HEK293 (cell line): Measurements from ENCODE around the gene PDGFA.

Experiments
- CTCF ChIA-PET: fragments of 350-600 bp; formaldehyde crosslinking; extraction: SDS; loops from one replicate; lab custom pipeline; 2021; ENCODE audit warnings: antibody characterized with exemption; lab: Yijun Ruan, JAX
- POLR2A ChIA-PET: fragments of 300-600 bp; formaldehyde crosslinking; extraction: SDS; loops from one replicate; lab custom pipeline; 2020; ENCODE audit warnings: antibody characterized with exemption, inconsistent platforms; lab: Yijun Ruan, JAX
- H3K27ac ChIP-seq: fragments of 200-500 bp; sonication (Bioruptor generic); 2 replicates; pipeline ENCODE4 v1.5.1; 2014; ENCODE audit warnings: low read depth, low read length, control low read depth, inconsistent platforms; ENCODE audit errors: extremely low read depth
- H3K36me3 ChIP-seq, 2 experiments: fragments of 200-500 bp in 1 of 2; sonication (Bioruptor generic) in 1 of 2; 1 replicate in 1 of 2; 2 replicates in 1 of 2; pipeline ENCODE4 v1.5.1; 2014 to 2017; ENCODE audit warnings: inconsistent platforms in 2 of 2, low read length in 2 of 2; ENCODE audit not compliant: control insufficient read depth in 2 of 2, insufficient read depth in 1 of 2
- H3K4me1 ChIP-seq: fragments of 200-500 bp; sonication (Bioruptor generic); 2 replicates; pipeline ENCODE4 v1.5.1; 2014; ENCODE audit warnings: mild to moderate bottlenecking, low read length, inconsistent platforms; ENCODE audit not compliant: control insufficient read depth, insufficient read depth
- H3K4me3 ChIP-seq: 2 replicates; pipeline ENCODE4 v1.5.1; 2011; ENCODE audit warnings: low read depth, mild to moderate bottlenecking, control low read depth, low read length, moderate library complexity
- H3K9me3 ChIP-seq: fragments of 200-500 bp; sonication (Bioruptor generic); 2 replicates; pipeline ENCODE4 v1.5.1; 2014; ENCODE audit warnings: low read depth, low read length, inconsistent platforms; ENCODE audit not compliant: control insufficient read depth, insufficient read depth
- GLIS1 ChIP-seq: fragments of 450-650 bp; formaldehyde crosslinking; IDR thresholded peaks from 2 replicates; pipeline ENCODE4 v1.5.1; 2016; ENCODE audit warnings: missing biosample characterization, missing genetic modification characterization
- TRIM28 ChIP-seq: IDR thresholded peaks from 2 replicates; pipeline ENCODE4 v1.6.1; 2011; ENCODE audit warnings: low read length, control low read depth, borderline replicate concordance
- ZBTB17 ChIP-seq: fragments of 450-650 bp; formaldehyde crosslinking; IDR thresholded peaks from 2 replicates; pipeline ENCODE4 v1.5.1; 2016; ENCODE audit warnings: missing biosample characterization, missing genetic modification characterization
- ZEB2 ChIP-seq: fragments of 450-650 bp; formaldehyde crosslinking; IDR thresholded peaks from 2 replicates; pipeline ENCODE4 v1.5.1; 2016; ENCODE audit warnings: missing biosample characterization, missing genetic modification characterization
- ZNF112 ChIP-seq: fragments of 450-650 bp; formaldehyde crosslinking; IDR thresholded peaks from 2 replicates; pipeline ENCODE4 v1.5.0; 2017; ENCODE audit warnings: missing biosample characterization, missing genetic modification characterization
- ZNF114 ChIP-seq: fragments of 450-650 bp; formaldehyde crosslinking; IDR thresholded peaks from 2 replicates; pipeline ENCODE4 v1.5.0; 2017; ENCODE audit warnings: missing biosample characterization, missing genetic modification characterization
- ZNF266 ChIP-seq: fragments of 450-650 bp; formaldehyde crosslinking; IDR thresholded peaks from 2 replicates; pipeline ENCODE4 v1.5.1; 2016; ENCODE audit warnings: missing biosample characterization, missing genetic modification characterization, low read depth
- ZNF600 ChIP-seq: fragments of 450-650 bp; formaldehyde crosslinking; IDR thresholded peaks from 2 replicates; pipeline ENCODE4 v1.5.1; 2016; ENCODE audit warnings: missing biosample characterization, missing genetic modification characterization
- ZNF791 ChIP-seq: fragments of 450-650 bp; formaldehyde crosslinking; IDR thresholded peaks from 2 replicates; pipeline ENCODE4 v1.5.1; 2016; ENCODE audit warnings: missing biosample characterization, missing genetic modification characterization
- TF ChIP-seq, protein P1 (sequence below): fragments of 450-650 bp; formaldehyde crosslinking; IDR thresholded peaks from 2 replicates; pipeline ENCODE4 v1.5.1; 2016; ENCODE audit warnings: missing biosample characterization, missing genetic modification characterization
- TF ChIP-seq, protein P2 (sequence below): fragments of 450-650 bp; formaldehyde crosslinking; IDR thresholded peaks from 2 replicates; pipeline ENCODE4 v1.5.1; 2017; ENCODE audit warnings: missing biosample characterization, missing genetic modification characterization
- TF ChIP-seq, protein P3 (sequence below): fragments of 450-650 bp; formaldehyde crosslinking; IDR thresholded peaks from 2 replicates; pipeline ENCODE4 v1.5.1; 2016; ENCODE audit warnings: missing biosample characterization, missing genetic modification characterization
- TF ChIP-seq, protein P4 (sequence below): fragments of 450-650 bp; formaldehyde crosslinking; IDR thresholded peaks from 2 replicates; pipeline ENCODE4 v1.5.1; 2017; ENCODE audit warnings: missing biosample characterization, missing genetic modification characterization
- TF ChIP-seq, protein P5 (sequence below): fragments of 450-650 bp; formaldehyde crosslinking; conservative IDR thresholded peaks from 2 replicates; pipeline ENCODE4 v1.5.1; 2016; ENCODE audit warnings: low read depth, missing biosample characterization, missing genetic modification characterization
- TF ChIP-seq, protein P6 (sequence below): fragments of 450-650 bp; formaldehyde crosslinking; IDR thresholded peaks from 2 replicates; pipeline ENCODE4 v1.5.1; 2016; ENCODE audit warnings: missing biosample characterization, missing genetic modification characterization

PDGFA gene

DNA sequence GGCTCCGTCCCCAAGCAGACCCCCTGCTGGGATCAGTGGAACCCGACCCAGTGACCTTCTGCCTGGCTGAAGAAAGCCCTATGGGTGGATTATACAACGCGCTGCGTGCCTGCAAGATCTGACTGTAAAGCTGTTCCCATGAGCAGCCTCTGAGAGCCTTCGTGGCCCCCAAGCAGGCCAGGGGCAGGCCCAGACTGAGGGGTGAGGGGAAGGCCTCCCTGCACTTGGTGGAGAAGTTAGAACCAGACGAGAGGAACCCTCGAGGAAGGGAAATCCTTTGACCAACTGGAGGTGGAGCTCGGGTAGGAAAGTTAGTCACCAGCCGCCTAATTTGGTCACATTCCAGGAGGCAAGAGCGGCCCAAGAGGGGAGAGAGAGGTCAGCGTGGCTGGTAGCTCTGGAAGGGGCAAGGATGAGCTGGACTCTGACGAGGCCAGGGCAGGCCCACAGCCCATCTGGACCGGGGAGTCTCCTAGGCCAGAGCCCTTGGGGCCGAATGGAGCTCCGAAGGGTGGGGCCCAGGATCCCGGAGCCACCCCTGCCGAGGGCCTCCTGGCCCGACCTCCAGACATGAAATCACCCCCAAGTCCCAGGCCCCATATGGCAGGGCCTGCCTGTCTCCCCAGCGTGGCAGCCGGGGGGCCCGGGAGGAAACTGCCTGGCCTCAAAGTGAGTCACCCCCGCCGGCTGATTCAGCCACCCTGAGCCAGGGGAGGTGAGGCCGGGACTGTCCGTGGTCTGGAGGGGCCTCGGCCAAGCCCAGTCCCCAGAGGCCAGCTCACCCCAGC lies 23.3 kb upstream of the PDGFA start:
- CTCF ChIA-PET = no interaction called here
- Histone ChIP-seq H3K9me3 (no peaks in the 10 kb centered on the region), H3K4me1 (no peaks in the 10 kb centered on the region)
- TF ChIP-seq GLIS1 (tag by site-specific recombination) (peak; percentile 69), ZNF266 (tag by site-specific recombination) (no peak)
- TF ChIP-seq, all 188 proteins: peak for 1
- POLR2A ChIA-PET = no interaction called here
- Histone ChIP-seq H3K27ac (no peak overlapping the region), H3K4me3 (no peak overlapping the region), H3K36me3 (no peaks in the 10 kb centered on the region)

DNA sequence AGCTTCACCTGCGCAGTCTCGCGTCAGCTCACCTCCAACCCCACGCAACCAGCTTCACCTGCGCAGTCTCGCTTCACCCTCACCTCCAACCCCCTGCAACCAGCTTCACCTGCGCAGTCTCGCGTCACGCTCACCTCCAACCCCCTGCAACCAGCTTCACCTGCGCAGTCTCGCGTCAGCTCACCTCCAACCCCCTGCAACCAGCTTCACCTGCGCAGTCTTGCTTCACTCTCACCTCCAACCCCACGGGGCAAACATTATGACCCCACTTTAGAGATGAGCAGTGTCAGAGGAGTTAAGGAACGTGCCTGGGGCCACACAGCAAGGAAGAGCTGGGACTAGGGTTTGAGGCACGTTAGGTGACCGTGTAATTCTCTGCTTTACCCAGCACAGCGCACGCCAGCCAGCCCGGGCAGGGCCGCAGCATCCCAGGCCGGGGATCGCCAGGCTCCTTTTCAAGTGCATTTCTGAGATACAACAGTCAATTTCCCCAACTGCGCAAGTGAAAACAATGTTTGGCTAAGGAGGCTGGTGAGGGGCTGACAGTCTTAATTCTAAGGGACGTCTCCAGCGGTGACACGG lies 22.6 kb upstream of the PDGFA start:
- Histone ChIP-seq H3K9me3 (no peaks in the 10 kb centered on the region), H3K4me3 (no peak overlapping the region), H3K36me3 (no peaks in the 10 kb centered on the region), H3K4me1 (no peaks in the 10 kb centered on the region), H3K27ac (no peak overlapping the region)
- ChIA-PET POLR2A (no interaction called here), CTCF (no interaction called here)
- TF ChIP-seq, protein P1, sequence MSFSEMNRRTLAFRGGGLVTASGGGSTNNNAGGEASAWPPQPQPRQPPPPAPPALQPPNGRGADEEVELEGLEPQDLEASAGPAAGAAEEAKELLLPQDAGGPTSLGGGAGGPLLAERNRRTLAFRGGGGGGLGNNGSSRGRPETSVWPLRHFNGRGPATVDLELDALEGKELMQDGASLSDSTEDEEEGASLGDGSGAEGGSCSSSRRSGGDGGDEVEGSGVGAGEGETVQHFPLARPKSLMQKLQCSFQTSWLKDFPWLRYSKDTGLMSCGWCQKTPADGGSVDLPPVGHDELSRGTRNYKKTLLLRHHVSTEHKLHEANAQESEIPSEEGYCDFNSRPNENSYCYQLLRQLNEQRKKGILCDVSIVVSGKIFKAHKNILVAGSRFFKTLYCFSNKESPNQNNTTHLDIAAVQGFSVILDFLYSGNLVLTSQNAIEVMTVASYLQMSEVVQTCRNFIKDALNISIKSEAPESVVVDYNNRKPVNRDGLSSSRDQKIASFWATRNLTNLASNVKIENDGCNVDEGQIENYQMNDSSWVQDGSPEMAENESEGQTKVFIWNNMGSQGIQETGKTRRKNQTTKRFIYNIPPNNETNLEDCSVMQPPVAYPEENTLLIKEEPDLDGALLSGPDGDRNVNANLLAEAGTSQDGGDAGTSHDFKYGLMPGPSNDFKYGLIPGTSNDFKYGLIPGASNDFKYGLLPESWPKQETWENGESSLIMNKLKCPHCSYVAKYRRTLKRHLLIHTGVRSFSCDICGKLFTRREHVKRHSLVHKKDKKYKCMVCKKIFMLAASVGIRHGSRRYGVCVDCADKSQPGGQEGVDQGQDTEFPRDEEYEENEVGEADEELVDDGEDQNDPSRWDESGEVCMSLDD (tag by site-specific recombination) = no peak
- TF ChIP-seq, protein P2, sequence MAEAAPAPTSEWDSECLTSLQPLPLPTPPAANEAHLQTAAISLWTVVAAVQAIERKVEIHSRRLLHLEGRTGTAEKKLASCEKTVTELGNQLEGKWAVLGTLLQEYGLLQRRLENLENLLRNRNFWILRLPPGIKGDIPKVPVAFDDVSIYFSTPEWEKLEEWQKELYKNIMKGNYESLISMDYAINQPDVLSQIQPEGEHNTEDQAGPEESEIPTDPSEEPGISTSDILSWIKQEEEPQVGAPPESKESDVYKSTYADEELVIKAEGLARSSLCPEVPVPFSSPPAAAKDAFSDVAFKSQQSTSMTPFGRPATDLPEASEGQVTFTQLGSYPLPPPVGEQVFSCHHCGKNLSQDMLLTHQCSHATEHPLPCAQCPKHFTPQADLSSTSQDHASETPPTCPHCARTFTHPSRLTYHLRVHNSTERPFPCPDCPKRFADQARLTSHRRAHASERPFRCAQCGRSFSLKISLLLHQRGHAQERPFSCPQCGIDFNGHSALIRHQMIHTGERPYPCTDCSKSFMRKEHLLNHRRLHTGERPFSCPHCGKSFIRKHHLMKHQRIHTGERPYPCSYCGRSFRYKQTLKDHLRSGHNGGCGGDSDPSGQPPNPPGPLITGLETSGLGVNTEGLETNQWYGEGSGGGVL (tag by site-specific recombination) = no peak
- TF ChIP-seq ZNF114 (tag by site-specific recombination) = no peak
- TF ChIP-seq, protein P3, sequence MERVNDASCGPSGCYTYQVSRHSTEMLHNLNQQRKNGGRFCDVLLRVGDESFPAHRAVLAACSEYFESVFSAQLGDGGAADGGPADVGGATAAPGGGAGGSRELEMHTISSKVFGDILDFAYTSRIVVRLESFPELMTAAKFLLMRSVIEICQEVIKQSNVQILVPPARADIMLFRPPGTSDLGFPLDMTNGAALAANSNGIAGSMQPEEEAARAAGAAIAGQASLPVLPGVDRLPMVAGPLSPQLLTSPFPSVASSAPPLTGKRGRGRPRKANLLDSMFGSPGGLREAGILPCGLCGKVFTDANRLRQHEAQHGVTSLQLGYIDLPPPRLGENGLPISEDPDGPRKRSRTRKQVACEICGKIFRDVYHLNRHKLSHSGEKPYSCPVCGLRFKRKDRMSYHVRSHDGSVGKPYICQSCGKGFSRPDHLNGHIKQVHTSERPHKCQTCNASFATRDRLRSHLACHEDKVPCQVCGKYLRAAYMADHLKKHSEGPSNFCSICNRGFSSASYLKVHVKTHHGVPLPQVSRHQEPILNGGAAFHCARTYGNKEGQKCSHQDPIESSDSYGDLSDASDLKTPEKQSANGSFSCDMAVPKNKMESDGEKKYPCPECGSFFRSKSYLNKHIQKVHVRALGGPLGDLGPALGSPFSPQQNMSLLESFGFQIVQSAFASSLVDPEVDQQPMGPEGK = no peak
- no peak for TF ChIP-seq ZBTB17 (tag by site-specific recombination)
- no peak for TF ChIP-seq ZNF791 (tag by site-specific recombination)
- TF ChIP-seq ZEB2 = no peak
- TF ChIP-seq, protein P4, sequence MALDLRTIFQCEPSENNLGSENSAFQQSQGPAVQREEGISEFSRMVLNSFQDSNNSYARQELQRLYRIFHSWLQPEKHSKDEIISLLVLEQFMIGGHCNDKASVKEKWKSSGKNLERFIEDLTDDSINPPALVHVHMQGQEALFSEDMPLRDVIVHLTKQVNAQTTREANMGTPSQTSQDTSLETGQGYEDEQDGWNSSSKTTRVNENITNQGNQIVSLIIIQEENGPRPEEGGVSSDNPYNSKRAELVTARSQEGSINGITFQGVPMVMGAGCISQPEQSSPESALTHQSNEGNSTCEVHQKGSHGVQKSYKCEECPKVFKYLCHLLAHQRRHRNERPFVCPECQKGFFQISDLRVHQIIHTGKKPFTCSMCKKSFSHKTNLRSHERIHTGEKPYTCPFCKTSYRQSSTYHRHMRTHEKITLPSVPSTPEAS (tag by site-specific recombination) = no peak
- no peak for TF ChIP-seq ZNF112 (tag by site-specific recombination)
- TF ChIP-seq, protein P5, sequence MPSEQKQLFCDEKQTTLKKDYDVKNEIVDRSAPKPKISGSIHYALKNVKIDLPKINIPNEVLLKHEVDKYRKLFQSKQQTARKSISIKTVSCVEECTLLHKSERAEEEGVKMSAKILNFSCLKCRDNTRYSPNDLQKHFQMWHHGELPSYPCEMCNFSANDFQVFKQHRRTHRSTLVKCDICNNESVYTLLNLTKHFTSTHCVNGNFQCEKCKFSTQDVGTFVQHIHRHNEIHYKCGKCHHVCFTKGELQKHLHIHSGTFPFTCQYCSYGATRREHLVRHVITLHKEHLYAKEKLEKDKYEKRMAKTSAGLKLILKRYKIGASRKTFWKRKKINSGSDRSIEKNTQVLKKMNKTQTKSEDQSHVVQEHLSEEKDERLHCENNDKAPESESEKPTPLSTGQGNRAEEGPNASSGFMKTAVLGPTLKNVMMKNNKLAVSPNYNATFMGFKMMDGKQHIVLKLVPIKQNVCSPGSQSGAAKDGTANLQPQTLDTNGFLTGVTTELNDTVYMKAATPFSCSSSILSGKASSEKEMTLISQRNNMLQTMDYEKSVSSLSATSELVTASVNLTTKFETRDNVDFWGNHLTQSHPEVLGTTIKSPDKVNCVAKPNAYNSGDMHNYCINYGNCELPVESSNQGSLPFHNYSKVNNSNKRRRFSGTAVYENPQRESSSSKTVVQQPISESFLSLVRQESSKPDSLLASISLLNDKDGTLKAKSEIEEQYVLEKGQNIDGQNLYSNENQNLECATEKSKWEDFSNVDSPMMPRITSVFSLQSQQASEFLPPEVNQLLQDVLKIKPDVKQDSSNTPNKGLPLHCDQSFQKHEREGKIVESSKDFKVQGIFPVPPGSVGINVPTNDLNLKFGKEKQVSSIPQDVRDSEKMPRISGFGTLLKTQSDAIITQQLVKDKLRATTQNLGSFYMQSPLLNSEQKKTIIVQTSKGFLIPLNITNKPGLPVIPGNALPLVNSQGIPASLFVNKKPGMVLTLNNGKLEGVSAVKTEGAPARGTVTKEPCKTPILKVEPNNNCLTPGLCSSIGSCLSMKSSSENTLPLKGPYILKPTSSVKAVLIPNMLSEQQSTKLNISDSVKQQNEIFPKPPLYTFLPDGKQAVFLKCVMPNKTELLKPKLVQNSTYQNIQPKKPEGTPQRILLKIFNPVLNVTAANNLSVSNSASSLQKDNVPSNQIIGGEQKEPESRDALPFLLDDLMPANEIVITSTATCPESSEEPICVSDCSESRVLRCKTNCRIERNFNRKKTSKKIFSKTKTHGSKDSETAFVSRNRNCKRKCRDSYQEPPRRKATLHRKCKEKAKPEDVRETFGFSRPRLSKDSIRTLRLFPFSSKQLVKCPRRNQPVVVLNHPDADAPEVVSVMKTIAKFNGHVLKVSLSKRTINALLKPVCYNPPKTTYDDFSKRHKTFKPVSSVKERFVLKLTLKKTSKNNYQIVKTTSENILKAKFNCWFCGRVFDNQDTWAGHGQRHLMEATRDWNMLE (tag by site-specific recombination) = no peak
- TF ChIP-seq ZNF600 = no peak
- TF ChIP-seq, protein P6, sequence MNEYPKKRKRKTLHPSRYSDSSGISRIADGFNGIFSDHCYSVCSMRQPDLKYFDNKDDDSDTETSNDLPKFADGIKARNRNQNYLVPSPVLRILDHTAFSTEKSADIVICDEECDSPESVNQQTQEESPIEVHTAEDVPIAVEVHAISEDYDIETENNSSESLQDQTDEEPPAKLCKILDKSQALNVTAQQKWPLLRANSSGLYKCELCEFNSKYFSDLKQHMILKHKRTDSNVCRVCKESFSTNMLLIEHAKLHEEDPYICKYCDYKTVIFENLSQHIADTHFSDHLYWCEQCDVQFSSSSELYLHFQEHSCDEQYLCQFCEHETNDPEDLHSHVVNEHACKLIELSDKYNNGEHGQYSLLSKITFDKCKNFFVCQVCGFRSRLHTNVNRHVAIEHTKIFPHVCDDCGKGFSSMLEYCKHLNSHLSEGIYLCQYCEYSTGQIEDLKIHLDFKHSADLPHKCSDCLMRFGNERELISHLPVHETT (tag by site-specific recombination) = no peak
- no peak for TF ChIP-seq TRIM28
